WTC11 (cell line): Measurements from ENCODE around the gene ADIPOQ. TPM values are rescaled to one million over a fixed set of nuclear protein-coding genes. Genes with fewer than 3 reads are reported as not detected.

ENCODE experiments used
- ATAC-seq: fragments of 200-7000 bp; cut with Tn5 transposase; 2 replicates; pipeline ENCODE4 v1.10.0; 2021; ENCODE audit warnings: mild to moderate bottlenecking, moderate library complexity
- CTCF ChIA-PET: fragments of 300-600 bp; sonication (Branson Sonifier 250); formaldehyde crosslinking; loops from one replicate; lab custom pipeline; 2021; ENCODE audit warnings: antibody characterized with exemption; lab: Charles Lee
- POLR2A ChIA-PET: fragments of 350-600 bp; sonication (Branson Sonifier 250); formaldehyde crosslinking; loops from one replicate; lab custom pipeline; 2021; ENCODE audit warnings: antibody characterized with exemption; lab: Charles Lee
- DNase-seq: peaks from one replicate; pipeline ENCODE4 v3.0.0; 2021; ENCODE audit warnings: low spot score
- H3K27ac Mint-ChIP-seq: 2 replicates; pipeline ENCODE4 v1.8.0; 2021; ENCODE audit warnings: mixed read lengths
- H3K27me3 Mint-ChIP-seq: 2 replicates; pipeline ENCODE4 v1.8.0; 2021; ENCODE audit warnings: low read depth, mild to moderate bottlenecking, moderate library complexity, mixed read lengths
- H3K36me3 Mint-ChIP-seq: 2 replicates; pipeline ENCODE4 v1.8.0; 2021; ENCODE audit warnings: mixed read lengths
- H3K4me1 Mint-ChIP-seq: 2 replicates; pipeline ENCODE4 v1.8.0; 2022; ENCODE audit warnings: mixed read lengths
- H3K4me3 Mint-ChIP-seq: 2 replicates; pipeline ENCODE4 v1.8.0; 2021; ENCODE audit warnings: mild to moderate bottlenecking, moderate library complexity, mixed read lengths
- H3K9me3 Mint-ChIP-seq: 2 replicates; pipeline ENCODE4 v1.8.0; 2021; ENCODE audit warnings: mixed read lengths
- ATF1 ChIP-seq: sonication (generic); formaldehyde crosslinking; IDR thresholded peaks from 2 replicates; pipeline ENCODE4 v1.8.1; 2023; ENCODE audit warnings: mild to moderate bottlenecking, moderate library complexity, missing genetic modification reagents
- EMX1 ChIP-seq: fragments of 250-450 bp; sonication (Bioruptor Pico); IDR thresholded peaks from 2 replicates; pipeline ENCODE4 v1.8.0; 2021; ENCODE audit warnings: mild to moderate bottlenecking
- ETV6 ChIP-seq: sonication (generic); formaldehyde crosslinking; IDR thresholded peaks from 2 replicates; pipeline ENCODE4 v1.8.1; 2022; ENCODE audit warnings: mild to moderate bottlenecking, missing genetic modification reagents
- FOXJ3 ChIP-seq: sonication (generic); formaldehyde crosslinking; IDR thresholded peaks from 2 replicates; pipeline ENCODE4 v1.9.0; 2021; ENCODE audit warnings: missing genetic modification reagents, mild to moderate bottlenecking, borderline replicate concordance
- GTF2I ChIP-seq: fragments of 250-450 bp; sonication (Bioruptor Pico); conservative IDR thresholded peaks from 2 replicates; pipeline ENCODE4 v1.4.0; 2021; ENCODE audit warnings: mild to moderate bottlenecking
- HMGXB4 ChIP-seq: sonication (generic); formaldehyde crosslinking; IDR thresholded peaks from 2 replicates; pipeline ENCODE4 v1.8.1; 2023; ENCODE audit warnings: mild to moderate bottlenecking, moderate library complexity, missing genetic modification reagents
- MAX ChIP-seq: sonication (generic); formaldehyde crosslinking; IDR thresholded peaks from 2 replicates; pipeline ENCODE4 v1.8.0; 2022; ENCODE audit warnings: mild to moderate bottlenecking, missing genetic modification reagents
- MLX ChIP-seq: sonication (generic); formaldehyde crosslinking; IDR thresholded peaks from 2 replicates; pipeline ENCODE4 v1.8.1; 2023; ENCODE audit warnings: mild to moderate bottlenecking, missing genetic modification reagents, moderate library complexity
- MXD4 ChIP-seq: fragments of 250-450 bp; sonication (Bioruptor Pico); IDR thresholded peaks from 2 replicates; pipeline ENCODE4 v1.8.0; 2021; ENCODE audit warnings: mild to moderate bottlenecking, moderate library complexity, borderline replicate concordance
- NFATC4 ChIP-seq: fragments of 250-450 bp; sonication (Bioruptor Pico); IDR thresholded peaks from 2 replicates; pipeline ENCODE4 v1.9.0; 2021; ENCODE audit warnings: mild to moderate bottlenecking
- NFYB ChIP-seq: sonication (generic); formaldehyde crosslinking; conservative IDR thresholded peaks from 2 replicates; pipeline ENCODE4 v1.8.0; 2022; ENCODE audit warnings: low read depth, missing genetic modification reagents
- OVOL2 ChIP-seq: fragments of 250-450 bp; sonication (Bioruptor Pico); IDR thresholded peaks from 2 replicates; pipeline ENCODE4 v1.9.0; 2021; ENCODE audit warnings: mild to moderate bottlenecking, borderline replicate concordance
- PRRX2 ChIP-seq: fragments of 250-450 bp; sonication (Bioruptor Pico); IDR thresholded peaks from 2 replicates; pipeline ENCODE4 v1.8.0; 2021; ENCODE audit warnings: mild to moderate bottlenecking
- RELA ChIP-seq: sonication (generic); formaldehyde crosslinking; IDR thresholded peaks from 2 replicates; pipeline ENCODE4 v1.8.1; 2022; ENCODE audit warnings: missing genetic modification reagents, mild to moderate bottlenecking, borderline replicate concordance
- SMAD4 ChIP-seq: sonication (generic); formaldehyde crosslinking; IDR thresholded peaks from 2 replicates; pipeline ENCODE4 v1.8.0; 2022; ENCODE audit warnings: mild to moderate bottlenecking, missing genetic modification reagents
- STAT6 ChIP-seq: sonication (generic); formaldehyde crosslinking; conservative IDR thresholded peaks from 2 replicates; pipeline ENCODE4 v1.8.1; 2023; ENCODE audit warnings: mild to moderate bottlenecking, low read depth, missing genetic modification reagents, moderate library complexity
- ZNF219 ChIP-seq: sonication (generic); formaldehyde crosslinking; IDR thresholded peaks from 2 replicates; pipeline ENCODE4 v1.8.0; 2023; ENCODE audit warnings: missing genetic modification reagents, mild to moderate bottlenecking, borderline replicate concordance
- ZNF232 ChIP-seq: sonication (generic); formaldehyde crosslinking; IDR thresholded peaks from 2 replicates; pipeline ENCODE4 v1.8.0; 2022; ENCODE audit warnings: mild to moderate bottlenecking, missing genetic modification reagents
- ZNF263 ChIP-seq: sonication (generic); formaldehyde crosslinking; IDR thresholded peaks from 2 replicates; pipeline ENCODE4 v1.8.1; 2022; ENCODE audit warnings: low read depth, mild to moderate bottlenecking, moderate library complexity, missing genetic modification reagents
- ZNF671 ChIP-seq: fragments of 250-450 bp; sonication (Bioruptor Pico); IDR thresholded peaks from 2 replicates; pipeline ENCODE4 v1.8.0; 2021; ENCODE audit warnings: mild to moderate bottlenecking
- total RNA-seq: library from RNA; stranded (reverse); gene quantifications from 3 replicates; pipeline ENCODE4 v1.2.3, GENCODE V29; 2021
- TF ChIP-seq, protein P1 (sequence below): sonication (generic); formaldehyde crosslinking; IDR thresholded peaks from 2 replicates; pipeline ENCODE4 v1.8.1; 2023; ENCODE audit warnings: mild to moderate bottlenecking, missing genetic modification reagents
- TF ChIP-seq, protein P2 (sequence below): fragments of 250-450 bp; sonication (Bioruptor Pico); IDR thresholded peaks from 2 replicates; pipeline ENCODE4 v1.9.0; 2021; ENCODE audit warnings: moderate library complexity, mild to moderate bottlenecking, inconsistent platforms, borderline replicate concordance
- TF ChIP-seq, protein P3 (sequence below): sonication (generic); formaldehyde crosslinking; IDR thresholded peaks from 2 replicates; pipeline ENCODE4 v1.8.1; 2022; ENCODE audit warnings: mild to moderate bottlenecking, moderate library complexity, missing genetic modification reagents
- TF ChIP-seq, protein P4 (sequence below): sonication (generic); formaldehyde crosslinking; IDR thresholded peaks from 2 replicates; pipeline ENCODE4 v1.8.1; 2023; ENCODE audit warnings: mild to moderate bottlenecking, missing genetic modification reagents, moderate library complexity

The ADIPOQ gene
- total RNA-seq, 1 experiment from 2014 or later: not detected

DNA sequence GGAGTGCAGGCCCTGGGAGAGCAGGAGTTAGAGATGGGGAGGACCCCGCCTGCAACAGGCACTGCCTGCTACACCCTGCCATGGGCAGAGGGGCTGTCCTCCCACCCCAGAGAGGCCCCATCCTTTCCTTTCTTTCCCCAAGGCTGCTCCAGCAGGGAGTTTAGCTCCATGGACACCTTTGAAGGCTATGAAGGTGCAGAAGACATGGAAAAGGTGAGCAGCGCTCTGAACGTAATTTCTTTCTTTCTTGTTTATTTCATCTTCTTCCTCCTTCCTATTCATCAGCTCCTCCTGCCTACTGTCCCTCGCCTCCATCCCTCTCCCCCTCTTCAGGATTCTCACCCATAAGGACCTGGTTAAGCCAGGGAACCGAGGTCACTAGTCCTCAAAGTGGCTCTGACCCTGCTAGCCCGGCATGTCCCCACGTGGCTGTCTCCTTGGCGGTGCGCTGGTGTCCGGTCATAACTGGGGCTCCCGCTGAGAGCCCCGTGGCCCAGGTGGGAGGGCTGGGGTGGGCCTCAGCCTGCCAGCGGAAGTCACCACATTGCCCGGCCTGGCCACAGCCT lies 16.0 kb upstream of the ADIPOQ start:
- ATAC-seq (no peak), DNase-seq (no peak)
- Mint-ChIP-seq H3K27ac (no peak overlapping the region), H3K27me3 (peaks cover 53% of the 10 kb centered on the region), H3K9me3 (no peaks in the 10 kb centered on the region), H3K36me3 (no peaks in the 10 kb centered on the region), H3K4me3 (peak overlapping the region; percentile 72), H3K4me1 (peaks cover 38% of the 10 kb centered on the region)
- TF ChIP-seq, protein P1, sequence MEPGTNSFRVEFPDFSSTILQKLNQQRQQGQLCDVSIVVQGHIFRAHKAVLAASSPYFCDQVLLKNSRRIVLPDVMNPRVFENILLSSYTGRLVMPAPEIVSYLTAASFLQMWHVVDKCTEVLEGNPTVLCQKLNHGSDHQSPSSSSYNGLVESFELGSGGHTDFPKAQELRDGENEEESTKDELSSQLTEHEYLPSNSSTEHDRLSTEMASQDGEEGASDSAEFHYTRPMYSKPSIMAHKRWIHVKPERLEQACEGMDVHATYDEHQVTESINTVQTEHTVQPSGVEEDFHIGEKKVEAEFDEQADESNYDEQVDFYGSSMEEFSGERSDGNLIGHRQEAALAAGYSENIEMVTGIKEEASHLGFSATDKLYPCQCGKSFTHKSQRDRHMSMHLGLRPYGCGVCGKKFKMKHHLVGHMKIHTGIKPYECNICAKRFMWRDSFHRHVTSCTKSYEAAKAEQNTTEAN: 0 out of 2 replicates have a peak, but pooled peaks have one; percentile 41
- TF ChIP-seq RELA (CRISPR knock-in tag): no peak
- ChIA-PET CTCF (interaction anchor here (1.2 to 2.7 kb wide), 5 partner anchors 23 to 339 kb away, joined by 5 to 12 read pairs (median 6); partner anchors contain the start of gene RPL39L), POLR2A (interaction anchor here (0.7 to 1.3 kb wide), 2 partner anchors 12 to 43 kb away, joined by 3 to 5 read pairs; partner anchors contain the start of gene EIF4A2)

DNA sequence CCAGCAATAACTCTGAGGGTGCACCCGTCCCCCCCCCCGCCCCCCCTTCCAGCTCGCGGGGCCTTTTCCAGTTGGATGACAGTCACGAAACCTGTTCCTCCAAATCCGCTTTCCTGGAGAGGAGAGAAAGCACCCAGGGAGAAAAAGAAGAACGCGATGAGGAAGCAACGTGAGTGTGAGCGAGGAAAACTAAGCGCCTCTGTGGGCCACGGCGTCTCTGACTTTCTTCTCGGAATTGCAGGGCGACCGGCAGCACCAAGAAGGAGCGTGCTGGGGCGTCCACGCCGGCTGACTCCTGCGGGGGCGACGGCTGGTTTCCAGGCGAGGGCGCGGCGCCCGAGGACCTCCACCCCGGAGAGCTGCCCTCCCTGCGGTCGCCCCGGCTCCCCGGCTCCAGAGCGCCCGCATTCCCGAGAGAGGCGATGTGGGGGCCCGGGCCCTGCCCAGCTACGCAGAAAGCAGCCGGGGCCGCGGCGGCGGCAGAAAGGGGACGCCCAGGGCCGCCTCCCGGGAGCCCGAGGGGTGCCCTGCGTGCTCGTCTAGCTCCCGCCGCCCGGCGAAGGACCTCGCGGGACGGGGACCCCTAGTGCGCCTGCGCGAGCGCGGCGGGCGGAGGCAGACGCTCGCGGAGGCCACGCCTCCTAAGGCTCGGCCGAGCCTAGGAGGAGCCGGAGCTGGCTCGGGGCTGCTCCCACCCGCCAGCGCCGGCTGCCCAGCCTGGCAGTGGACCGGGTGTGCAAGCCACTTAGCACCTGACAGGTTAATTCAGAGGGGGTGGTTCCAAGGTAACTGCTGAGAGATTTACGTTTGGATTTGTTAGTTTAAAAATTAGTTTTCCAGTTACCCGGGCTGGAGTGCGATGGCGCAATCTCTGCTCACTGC lies 15.3 kb upstream of the ADIPOQ start:
- Mint-ChIP-seq H3K4me3 (peak overlapping the region; percentile 72), H3K4me1 (peaks cover 38% of the 10 kb centered on the region), H3K36me3 (no peaks in the 10 kb centered on the region), H3K27me3 (peaks cover 60% of the 10 kb centered on the region), H3K27ac (no peak overlapping the region), H3K9me3 (no peaks in the 10 kb centered on the region)
- ATAC-seq: peak; percentile 82
- peak; percentile 82 for DNase-seq
- POLR2A ChIA-PET: interaction anchor here (0.6 to 1.4 kb wide), 4 partner anchors 12 to 257 kb away, joined by 3 to 5 read pairs (median 4); partner anchors contain the start of genes DNAJB11 and EIF4A2
- CTCF ChIA-PET: interaction anchor here (0.6 to 2.7 kb wide), 8 partner anchors 9 to 338 kb away, joined by 3 to 12 read pairs (median 6); partner anchors contain the start of gene RPL39L
- TF ChIP-seq, protein P2, sequence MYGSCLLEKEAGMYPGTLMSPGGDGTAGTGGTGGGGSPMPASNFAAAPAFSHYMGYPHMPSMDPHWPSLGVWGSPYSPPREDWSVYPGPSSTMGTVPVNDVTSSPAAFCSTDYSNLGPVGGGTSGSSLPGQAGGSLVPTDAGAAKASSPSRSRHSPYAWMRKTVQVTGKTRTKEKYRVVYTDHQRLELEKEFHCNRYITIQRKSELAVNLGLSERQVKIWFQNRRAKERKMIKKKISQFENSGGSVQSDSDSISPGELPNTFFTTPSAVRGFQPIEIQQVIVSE: no peak
- TF ChIP-seq MXD4: no peak
- TF ChIP-seq ZNF232: no peak
- TF ChIP-seq SMAD4 (CRISPR knock-in tag): no peak
- TF ChIP-seq HMGXB4: no peak
- TF ChIP-seq EMX1 (CRISPR knock-in tag): no peak
- no peak for TF ChIP-seq STAT6 (CRISPR knock-in tag)
- no peak for TF ChIP-seq FOXJ3 (CRISPR knock-in tag)
- TF ChIP-seq ATF1 (CRISPR knock-in tag): no peak
- TF ChIP-seq MLX: no peak
- no peak for TF ChIP-seq NFYB (CRISPR knock-in tag)
- no peak for TF ChIP-seq GTF2I (CRISPR knock-in tag)
- no peak for TF ChIP-seq NFATC4
- TF ChIP-seq ZNF671 (CRISPR knock-in tag): no peak
- TF ChIP-seq, protein P3, sequence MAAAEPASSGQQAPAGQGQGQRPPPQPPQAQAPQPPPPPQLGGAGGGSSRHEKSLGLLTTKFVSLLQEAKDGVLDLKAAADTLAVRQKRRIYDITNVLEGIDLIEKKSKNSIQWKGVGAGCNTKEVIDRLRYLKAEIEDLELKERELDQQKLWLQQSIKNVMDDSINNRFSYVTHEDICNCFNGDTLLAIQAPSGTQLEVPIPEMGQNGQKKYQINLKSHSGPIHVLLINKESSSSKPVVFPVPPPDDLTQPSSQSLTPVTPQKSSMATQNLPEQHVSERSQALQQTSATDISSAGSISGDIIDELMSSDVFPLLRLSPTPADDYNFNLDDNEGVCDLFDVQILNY (CRISPR knock-in tag): 0 out of 2 replicates have a peak, but pooled peaks have one; percentile 36
- TF ChIP-seq, protein P4, sequence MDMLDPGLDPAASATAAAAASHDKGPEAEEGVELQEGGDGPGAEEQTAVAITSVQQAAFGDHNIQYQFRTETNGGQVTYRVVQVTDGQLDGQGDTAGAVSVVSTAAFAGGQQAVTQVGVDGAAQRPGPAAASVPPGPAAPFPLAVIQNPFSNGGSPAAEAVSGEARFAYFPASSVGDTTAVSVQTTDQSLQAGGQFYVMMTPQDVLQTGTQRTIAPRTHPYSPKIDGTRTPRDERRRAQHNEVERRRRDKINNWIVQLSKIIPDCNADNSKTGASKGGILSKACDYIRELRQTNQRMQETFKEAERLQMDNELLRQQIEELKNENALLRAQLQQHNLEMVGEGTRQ (CRISPR knock-in tag): no peak
- no peak for TF ChIP-seq OVOL2 (CRISPR knock-in tag)
- TF ChIP-seq ZNF219 (CRISPR knock-in tag): no peak
- no peak for TF ChIP-seq PRRX2 (CRISPR knock-in tag)
- no peak for TF ChIP-seq ZNF263 (CRISPR knock-in tag)
- TF ChIP-seq MAX (CRISPR knock-in tag): peak; percentile 66; the same call in 1 of the 2 replicates
- TF ChIP-seq ETV6 (CRISPR knock-in tag): no peak
